Amniotic epithelial cell (primary cell): ENCODE measurements around the gene NDUFB4.
A peak's percentile ranks its signal among the peaks of the same experiment; 100 is the strongest.
"Not testable (repeated sequence)": the region's sequence is repeated elsewhere in the genome, so short reads cannot be mapped to it uniquely, and the experiment has no call there.

ENCODE experiments used
- DNase-seq: peaks from one replicate; pipeline ENCODE4 v3.0.0-alpha.2; 2010; ENCODE audit warnings: low read depth

NDUFB4 gene

GRCh38 chr3:120637851-120638559 lies 41.9 kb downstream of the NDUFB4 start:
- DNase-seq = no peak

- not testable (repeated sequence) for DNase-seq
These were observed 42.7 kb downstream of the NDUFB4 start for GRCh38 chr3:120638820-120639219.

GRCh38 chr3:120640231-120640630 lies 44.1 kb downstream of the NDUFB4 start:
- no peak for DNase-seq

- no peak for DNase-seq
These were observed 45.6 kb downstream of the NDUFB4 start for GRCh38 chr3:120641696-120642246.

GRCh38 chr3:120642368-120642948 lies 46.3 kb downstream of the NDUFB4 start:
- peak; percentile 74 for DNase-seq

- DNase-seq = peak; percentile 29
These were observed 49.1 kb downstream of the NDUFB4 start for GRCh38 chr3:120645083-120645845.

- no peak for DNase-seq
These were observed 50.8 kb downstream of the NDUFB4 start for GRCh38 chr3:120646771-120647432.

GRCh38 chr3:120648290-120648689 lies 52.2 kb downstream of the NDUFB4 start:
- no peak for DNase-seq

GRCh38 chr3:120649830-120650233 lies 53.7 kb downstream of the NDUFB4 start:
- no peak for DNase-seq

- DNase-seq = no peak
These were observed 54.2 kb downstream of the NDUFB4 start for GRCh38 chr3:120650311-120650710.
